Prostate gland (tissue), 2 donors: ENCODE results near the gene C3orf70. TPM values are rescaled to one million over a fixed set of nuclear protein-coding genes. Genes with fewer than 3 reads are reported as not detected.

Experiments used
- DNase-seq: peaks from one replicate; pipeline ENCODE4 v3.0.0-alpha.2; 2019; ENCODE audit warnings: low spot score
- H3K27ac ChIP-seq, 2 donors: fragments of 200-600 bp; sonication (generic); 2 replicates each; pipeline ENCODE4 v1.5.1; 2017 to 2019
- H3K27me3 ChIP-seq: fragments of 200-600 bp; sonication (generic); replicated peaks from 2 replicates; pipeline ENCODE4 v1.5.1; 2019; ENCODE audit not compliant: insufficient read depth
- H3K36me3 ChIP-seq, 2 donors: fragments of 200-600 bp; sonication (generic); 1 replicate in 1 of 2; 2 replicates in 1 of 2; pipeline versions ENCODE4 v1.5.1 to v1.8.1; 2017 to 2019
- H3K4me1 ChIP-seq: fragments of 200-600 bp; sonication (generic); replicated peaks from 2 replicates; pipeline ENCODE4 v1.5.1; 2019
- H3K4me3 ChIP-seq, 2 donors: fragments of 200-600 bp; sonication (generic); 2 replicates each; pipeline ENCODE4 v1.5.1; 2017 to 2019
- H3K9me3 ChIP-seq: fragments of 200-600 bp; sonication (generic); 2 replicates; pipeline ENCODE4 v1.5.1; 2017
- POLR2A ChIP-seq: fragments of 450-650 bp; IDR thresholded peaks from one replicate; pipeline ENCODE4 v1.6.1; 2016; ENCODE audit warnings: antibody characterized with exemption, mild to moderate bottlenecking
- POLR2AphosphoS5 ChIP-seq: sonication (generic); formaldehyde crosslinking; IDR thresholded peaks from one replicate; pipeline ENCODE4 v1.6.1; 2017; ENCODE audit warnings: antibody characterized with exemption
- WGBS: methylation state at CpG from one replicate; pipeline ENCODE4 v1.1.5; 2018; 5-methylcytosine and 5-hydroxymethylcytosine counted together
- intact Hi-C: fragments of 100-400 bp; cut with DNase I; formaldehyde crosslinking; loops from one replicate; pipeline ENCODE4 v1.14.2; 2022
- total RNA-seq, 2 donors: library from RNA; depleted of rRNA; stranded (reverse); fragments of >200 nt; gene quantifications; one replicate each; pipeline ENCODE4 v1.1.0, GENCODE V29; 2016
- TF ChIP-seq, protein P1 (sequence below), 4 experiments: fragments of 200-600 bp in 2 of 4; fragments of 450-650 bp in 2 of 4; sonication (generic) in 2 of 4; IDR thresholded peaks; 1 replicate in 3 of 4; 2 replicates in 1 of 4; pipeline ENCODE4 v1.5.1; 2016 to 2019; ENCODE audit warnings: antibody characterized with exemption in 4 of 4, mild to moderate bottlenecking in 2 of 4, moderate library complexity in 2 of 4

C3orf70 gene
- total RNA-seq, 2 donors from 2014 or later: 5.7 to 21.2 TPM

DNA sequence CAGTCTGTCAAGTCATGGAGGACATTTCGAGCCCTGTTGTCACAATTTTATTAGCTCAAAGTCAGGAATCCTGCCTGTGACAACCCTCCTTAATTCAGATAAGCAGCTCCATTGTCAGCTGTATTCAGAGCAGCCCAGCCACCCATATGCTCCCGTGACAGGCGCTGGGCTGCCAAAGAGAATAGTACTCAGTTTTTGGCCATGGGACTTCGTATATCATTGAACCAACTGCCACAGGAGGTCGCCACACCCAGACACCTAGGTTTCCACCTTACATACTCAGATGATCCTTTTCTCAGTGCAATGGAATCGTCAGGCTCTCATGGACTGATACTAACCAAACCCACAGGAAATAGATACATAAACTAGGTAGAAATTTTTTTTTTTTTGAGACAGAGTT is 100.2 kb downstream of the C3orf70 start:
- Histone ChIP-seq H3K9me3 (no peaks in the 10 kb centered on the region), H3K36me3 (peaks cover 0 to 9% of the 10 kb centered on the region in 2 donors), H3K4me3 (no peak overlapping the region), H3K27me3 (no peaks in the 10 kb centered on the region), H3K4me1 (no peaks in the 10 kb centered on the region), H3K27ac (no peak overlapping the region)
- TF ChIP-seq POLR2AphosphoS5 (no peak), POLR2A (no peak)
- TF ChIP-seq, protein P1, sequence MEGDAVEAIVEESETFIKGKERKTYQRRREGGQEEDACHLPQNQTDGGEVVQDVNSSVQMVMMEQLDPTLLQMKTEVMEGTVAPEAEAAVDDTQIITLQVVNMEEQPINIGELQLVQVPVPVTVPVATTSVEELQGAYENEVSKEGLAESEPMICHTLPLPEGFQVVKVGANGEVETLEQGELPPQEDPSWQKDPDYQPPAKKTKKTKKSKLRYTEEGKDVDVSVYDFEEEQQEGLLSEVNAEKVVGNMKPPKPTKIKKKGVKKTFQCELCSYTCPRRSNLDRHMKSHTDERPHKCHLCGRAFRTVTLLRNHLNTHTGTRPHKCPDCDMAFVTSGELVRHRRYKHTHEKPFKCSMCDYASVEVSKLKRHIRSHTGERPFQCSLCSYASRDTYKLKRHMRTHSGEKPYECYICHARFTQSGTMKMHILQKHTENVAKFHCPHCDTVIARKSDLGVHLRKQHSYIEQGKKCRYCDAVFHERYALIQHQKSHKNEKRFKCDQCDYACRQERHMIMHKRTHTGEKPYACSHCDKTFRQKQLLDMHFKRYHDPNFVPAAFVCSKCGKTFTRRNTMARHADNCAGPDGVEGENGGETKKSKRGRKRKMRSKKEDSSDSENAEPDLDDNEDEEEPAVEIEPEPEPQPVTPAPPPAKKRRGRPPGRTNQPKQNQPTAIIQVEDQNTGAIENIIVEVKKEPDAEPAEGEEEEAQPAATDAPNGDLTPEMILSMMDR (IDR thresholded peaks at IDR 0.05): no peak
- intact Hi-C loops: no loop called here
- DNase-seq: no peak
- 82% methylated on average over 6 of the region's 6 CpGs for WGBS

GRCh38 chr3:185051801-185052200 is 101.1 kb downstream of the C3orf70 start:
- TF ChIP-seq POLR2AphosphoS5 (no peak), POLR2A (no peak)
- TF ChIP-seq, protein P1 (IDR thresholded peaks at IDR 0.05): no peak
- H3K36me3 ChIP-seq: peaks cover 0 to 9% of the 10 kb centered on the region in 2 donors

DNA sequence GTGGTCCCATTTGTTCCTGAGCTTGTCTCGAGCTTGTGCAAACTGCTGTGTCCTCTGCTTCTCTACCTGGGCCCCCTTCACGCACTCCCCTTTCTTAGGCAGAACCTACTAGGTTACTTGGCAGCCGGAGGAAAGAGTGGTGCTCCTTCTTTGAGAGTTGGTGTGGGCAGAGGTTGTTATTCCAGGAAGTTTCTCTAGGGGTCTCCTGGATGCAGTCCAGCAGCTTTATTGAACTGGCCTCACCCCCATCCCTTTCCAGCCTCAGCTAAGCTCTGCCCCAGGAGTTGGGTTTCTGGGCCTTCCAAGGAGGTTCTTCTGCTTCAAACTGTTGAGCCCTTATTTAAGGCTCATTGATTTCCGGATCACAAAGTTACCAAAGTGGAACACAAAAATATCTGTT is 103.2 kb downstream of the C3orf70 start:
- peaks cover 0 to 9% of the 10 kb centered on the region in 2 donors for H3K36me3 ChIP-seq
- H3K27ac ChIP-seq: no peak overlapping the region
- TF ChIP-seq POLR2AphosphoS5: no peak
- no peaks in the 10 kb centered on the region for H3K9me3 ChIP-seq
- no peaks in the 10 kb centered on the region for H3K4me1 ChIP-seq
- no peak overlapping the region for H3K4me3 ChIP-seq
- no peak for DNase-seq
- no peaks in the 10 kb centered on the region for H3K27me3 ChIP-seq
- intact Hi-C loops: no loop called here
- 86% methylated on average over 4 of the region's 4 CpGs for WGBS

More at GRCh38 chr3:185051801-185052200, 101.1 kb downstream of the C3orf70 start:
- H3K4me3 ChIP-seq: no peak overlapping the region
- no peaks in the 10 kb centered on the region for H3K4me1 ChIP-seq
- no peak for DNase-seq
- intact Hi-C loops: no loop called here
- no peaks in the 10 kb centered on the region for H3K9me3 ChIP-seq
- no peaks in the 10 kb centered on the region for H3K27me3 ChIP-seq
- H3K27ac ChIP-seq: no peak overlapping the region
- 82% methylated on average over 8 of the region's 8 CpGs for WGBS

- Histone ChIP-seq H3K27me3 (no peaks in the 10 kb centered on the region), H3K36me3 (no peaks in the 10 kb centered on the region), H3K4me1 (no peaks in the 10 kb centered on the region), H3K27ac (no peak overlapping the region), H3K9me3 (no peaks in the 10 kb centered on the region), H3K4me3 (no peak overlapping the region)
- DNase-seq: no peak
- TF ChIP-seq POLR2A (no peak), POLR2AphosphoS5 (no peak)
- TF ChIP-seq, protein P1 (IDR thresholded peaks at IDR 0.05): no peak
- WGBS: 92% methylated on average over 4 of the region's 4 CpGs
- intact Hi-C loops: no loop called here
These were observed 106.3 kb downstream of the C3orf70 start for GRCh38 chr3:185046603-185047002.

DNA sequence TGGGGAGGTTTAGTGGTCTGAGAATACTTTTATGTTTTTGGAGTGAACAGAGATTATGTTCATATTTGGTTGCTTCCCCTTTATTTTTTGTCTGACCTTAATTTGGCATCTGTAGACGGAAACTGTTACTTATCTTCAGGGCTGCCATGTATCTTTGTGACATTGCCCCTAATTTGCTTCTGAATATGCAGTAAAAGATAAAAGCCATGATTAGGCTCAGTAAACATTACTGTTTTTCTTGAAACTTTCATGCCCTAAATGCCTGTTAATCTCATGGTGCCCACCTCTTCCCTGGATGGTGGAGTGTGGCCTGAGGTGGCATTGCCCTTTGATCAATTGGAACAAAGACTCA is 106.7 kb downstream of the C3orf70 start:
- Histone ChIP-seq H3K9me3 (no peaks in the 10 kb centered on the region), H3K36me3 (no peaks in the 10 kb centered on the region), H3K4me3 (no peak overlapping the region), H3K27ac (no peak overlapping the region), H3K4me1 (no peaks in the 10 kb centered on the region), H3K27me3 (no peaks in the 10 kb centered on the region)
- TF ChIP-seq POLR2A (no peak), POLR2AphosphoS5 (no peak)
- TF ChIP-seq, protein P1 (IDR thresholded peaks at IDR 0.05): no peak
- WGBS: 79% methylated on average over 1 of the region's 1 CpG
- intact Hi-C loops: no loop called here
- no peak for DNase-seq
